Cerebellar nuclear complex (tissue), 1 donor: ENCODE data around the gene ACAP2.
"Not testable (repeated sequence)": the region's sequence is repeated elsewhere in the genome, so short reads cannot be mapped to it uniquely, and the experiment has no call there.

Experiments used
- DNase-seq, 2 experiments: peaks; one replicate each; lab custom pipeline; 2025; lab: John Stamatoyannopoulos, UW

The ACAP2 gene

DNA sequence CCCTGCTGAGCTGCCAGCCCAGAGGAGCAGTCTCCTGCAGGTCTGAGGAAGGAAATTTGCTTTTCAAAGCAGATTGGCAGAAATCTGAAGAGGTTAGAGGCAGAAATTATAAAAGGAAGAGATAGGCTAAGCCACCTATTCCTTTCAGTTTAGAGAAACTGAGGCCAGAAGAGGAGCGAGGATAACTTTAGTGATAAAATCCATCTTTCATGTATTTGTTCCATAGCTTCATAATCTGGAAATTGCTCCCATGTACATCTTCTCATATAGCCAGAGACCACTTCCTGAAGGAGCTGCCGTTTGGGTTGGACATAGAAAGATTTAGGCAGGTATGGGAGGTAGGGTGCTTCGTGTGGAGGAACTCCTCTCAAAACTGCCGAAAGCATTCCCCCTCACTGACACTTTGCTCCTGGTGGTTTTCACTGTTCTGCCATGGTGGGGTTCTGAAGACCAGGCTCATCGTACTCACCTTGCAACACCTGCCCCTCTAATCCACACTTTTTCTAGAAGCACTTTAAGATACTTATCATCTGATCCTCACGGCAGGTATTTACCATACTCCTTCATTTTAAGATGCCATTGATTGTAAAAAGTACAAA is 670 bp upstream of the ACAP2 start:
- no peak for DNase-seq

DNA sequence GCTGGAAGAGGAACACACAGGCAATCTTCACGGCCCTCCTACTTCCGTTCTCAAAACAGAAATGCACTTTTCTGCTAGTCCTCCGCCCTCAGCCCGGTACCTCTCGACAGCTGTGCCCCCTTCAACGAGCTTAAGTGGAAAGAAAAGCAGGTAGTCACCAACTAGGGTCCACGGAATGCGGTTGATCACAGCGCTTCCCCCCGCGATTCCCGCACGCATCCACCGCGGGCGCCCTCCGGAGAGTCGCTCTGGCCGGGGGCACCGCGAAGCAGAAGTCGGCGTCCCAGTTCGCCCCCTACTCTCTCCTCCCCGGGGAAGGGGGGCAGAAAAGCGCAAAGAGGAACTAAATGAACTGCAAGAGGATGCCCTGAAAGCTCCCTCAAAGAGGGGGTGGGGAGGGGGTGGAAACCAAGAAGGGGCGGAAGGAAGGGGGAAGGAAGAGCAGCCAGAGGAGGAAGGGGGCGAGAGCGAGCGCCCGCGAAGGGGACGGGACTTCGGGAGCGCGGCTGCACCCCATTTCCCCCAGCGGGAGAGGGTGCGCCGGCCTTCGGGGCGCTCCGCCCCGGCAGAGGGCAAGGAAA is 738 bp downstream of the ACAP2 start:
- no peak for DNase-seq

DNA sequence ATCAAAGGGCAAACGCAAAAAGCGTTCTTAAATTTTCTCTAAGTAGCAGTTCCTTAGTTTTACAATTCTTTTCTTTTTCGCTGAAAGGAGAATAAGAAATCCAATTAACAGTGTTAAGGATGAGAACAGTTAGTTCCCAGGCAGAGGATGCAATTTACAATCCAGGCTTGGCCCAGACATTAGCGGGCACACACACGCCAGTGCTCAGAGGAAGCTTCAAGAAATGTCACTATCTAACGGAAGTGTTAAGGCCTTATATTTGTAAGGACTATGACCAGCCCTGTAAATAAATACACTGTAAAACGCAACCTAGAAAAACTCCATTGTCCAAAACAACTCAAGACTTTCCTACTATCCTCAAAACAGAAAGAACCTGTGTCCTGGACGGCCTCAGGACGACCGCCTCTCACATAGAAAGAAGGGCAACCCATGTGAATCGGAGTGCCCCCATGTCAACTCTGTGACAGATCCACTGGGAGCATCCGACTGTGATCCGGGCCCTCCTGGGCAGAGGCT is 1.3 kb downstream of the ACAP2 start:
- DNase-seq = no peak

DNA sequence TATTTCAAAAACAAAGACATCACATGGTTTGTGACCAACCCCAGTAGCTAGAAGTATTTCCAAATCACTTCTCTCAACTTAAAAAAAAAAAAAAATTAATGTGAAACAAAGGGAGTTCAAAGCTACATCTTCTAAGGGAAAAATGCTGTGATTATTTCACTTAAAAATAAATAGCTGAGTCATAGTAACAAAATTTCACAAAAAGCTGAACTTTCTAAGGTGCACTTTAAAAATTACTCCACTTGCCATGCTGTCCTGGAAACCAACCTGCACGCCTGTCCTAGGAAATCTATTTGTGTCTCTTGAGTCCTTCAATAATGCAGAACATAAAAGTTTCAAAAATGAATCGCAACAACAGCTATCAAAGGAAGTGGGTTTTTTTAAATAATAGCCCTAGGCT is 1.8 kb downstream of the ACAP2 start:
- no peak for DNase-seq

DNA sequence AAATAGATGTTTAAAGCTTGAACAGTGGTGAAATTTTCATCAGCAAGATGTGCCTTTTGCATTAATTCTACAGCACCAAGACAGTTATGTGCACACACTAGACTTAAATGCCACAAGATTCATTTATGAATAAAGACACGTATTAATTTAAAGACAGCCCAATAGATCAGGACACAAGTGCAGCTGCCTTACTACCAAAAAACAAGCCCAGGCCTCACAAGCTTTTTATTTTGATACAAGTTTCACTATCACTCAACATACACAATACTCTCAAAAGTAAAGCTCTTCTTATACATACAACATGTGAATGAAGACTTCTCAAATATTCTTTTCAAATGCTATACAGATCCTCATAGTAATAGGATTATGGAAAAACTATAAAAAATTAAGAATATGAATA is 2.4 kb downstream of the ACAP2 start:
- DNase-seq = no peak

DNA sequence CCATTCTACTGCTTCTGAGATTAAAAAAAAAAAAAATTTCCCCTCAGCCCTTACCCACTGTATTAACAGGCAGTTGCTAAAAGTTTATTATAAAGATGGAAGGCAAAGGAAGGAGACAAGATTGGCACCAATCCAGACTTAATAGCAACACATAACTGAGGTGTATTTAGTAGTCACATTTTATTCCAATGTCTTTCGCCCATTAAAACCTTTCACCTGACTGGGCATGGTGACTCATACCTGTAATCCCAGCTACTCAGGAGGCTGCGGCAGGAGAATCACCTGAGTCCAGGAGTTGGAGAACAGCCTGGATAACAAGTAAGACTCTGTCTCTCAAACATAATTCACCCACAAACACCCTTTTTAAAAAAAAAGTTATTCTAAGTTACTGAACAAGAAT is 4.4 kb downstream of the ACAP2 start:
- DNase-seq = no peak

DNA sequence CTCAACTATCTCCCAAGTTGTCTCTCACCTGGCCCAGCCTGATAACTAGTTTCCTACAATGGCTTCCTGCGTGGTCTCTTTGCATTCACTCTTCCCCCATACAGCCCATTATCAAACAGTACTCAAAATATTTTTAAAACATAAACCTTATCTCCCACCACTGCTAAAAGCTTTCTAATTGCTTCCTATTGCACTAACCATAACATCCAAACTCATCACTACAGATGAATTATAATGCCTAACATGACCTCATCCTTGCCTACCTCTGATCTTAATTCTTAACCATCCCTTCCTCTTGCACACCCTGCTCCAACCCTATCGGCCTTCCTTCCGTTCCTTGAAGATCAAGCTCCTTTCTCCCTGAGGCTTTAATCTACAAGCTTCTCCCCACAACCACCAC is 17.0 kb downstream of the ACAP2 start:
- no peak for DNase-seq

DNA sequence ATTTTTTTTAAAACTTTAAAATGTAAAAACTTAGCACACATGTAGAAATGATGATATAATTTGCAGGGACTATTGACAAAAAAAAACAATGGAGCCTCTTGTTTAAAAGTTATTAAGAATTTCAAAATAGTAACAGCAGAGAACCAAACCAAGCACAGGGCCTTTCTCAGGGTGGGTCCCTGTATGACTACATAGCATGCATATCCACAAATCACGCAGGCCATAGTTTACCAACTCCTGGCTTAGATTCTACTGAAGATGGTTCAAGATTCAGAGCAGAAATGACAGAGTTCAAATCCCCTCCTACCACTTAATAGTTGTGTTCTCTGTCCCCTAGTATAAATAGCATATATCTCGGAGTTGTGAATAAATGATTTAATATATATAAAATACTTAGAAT is 19.0 kb downstream of the ACAP2 start:
- DNase-seq = no peak

DNA sequence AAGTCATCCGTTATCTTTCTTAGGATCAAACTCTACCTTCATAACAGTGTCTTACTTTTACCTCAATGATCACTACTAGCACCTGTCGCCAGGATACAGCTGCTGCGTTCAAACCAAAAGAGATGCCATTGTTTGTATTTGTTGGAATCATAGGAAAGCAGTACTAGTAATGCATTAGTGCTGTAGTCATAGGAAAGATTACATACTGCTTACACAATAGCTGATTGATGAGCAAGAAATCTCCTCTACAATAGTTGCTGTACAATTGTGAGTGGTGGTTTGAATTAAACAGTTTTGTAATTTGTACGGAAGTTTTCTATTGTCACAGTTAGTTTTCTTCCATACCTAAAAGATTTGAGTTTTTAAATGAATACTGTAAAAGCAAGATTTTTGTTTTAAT is 21.4 kb downstream of the ACAP2 start:
- no peak for DNase-seq

DNA sequence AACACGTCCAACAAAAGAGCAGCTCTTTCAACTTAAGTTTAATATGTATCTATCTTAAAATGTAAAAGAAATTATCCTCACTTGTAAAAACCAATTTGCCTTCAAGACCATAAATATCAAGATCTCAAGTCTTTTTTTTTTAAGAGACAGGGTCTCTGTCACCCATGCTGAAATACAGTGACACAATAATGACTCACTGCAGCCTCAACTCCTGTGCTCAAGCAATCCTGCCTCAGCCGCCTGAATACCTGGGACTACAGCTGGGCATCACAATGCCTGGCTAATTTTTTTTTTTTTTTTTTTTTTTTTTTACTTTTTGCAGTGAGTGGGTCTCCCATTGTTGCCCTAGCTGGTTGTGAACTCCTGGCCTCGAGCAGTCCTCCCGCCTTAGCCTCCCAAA is 26.0 kb downstream of the ACAP2 start:
- no peak for DNase-seq

DNA sequence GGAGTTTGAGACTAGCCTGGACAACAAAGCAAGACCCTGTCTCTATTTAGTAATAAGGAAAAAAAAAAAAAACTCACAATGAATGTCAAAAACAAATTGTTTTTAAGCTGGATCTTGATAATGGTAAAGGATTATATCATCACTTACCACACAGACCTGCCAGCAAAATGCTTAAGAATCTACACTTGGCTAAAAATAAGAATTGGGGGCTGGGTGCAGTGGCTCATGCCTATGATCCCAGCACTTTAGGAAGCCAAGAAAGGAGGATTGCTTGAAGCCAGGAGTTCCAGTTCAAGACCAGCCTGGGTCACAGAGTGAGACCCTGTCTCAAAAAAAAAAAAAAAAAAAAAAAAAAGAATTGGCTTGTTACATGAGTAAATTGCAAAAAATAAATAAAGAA is 31.0 kb downstream of the ACAP2 start:
- no peak for DNase-seq

DNA sequence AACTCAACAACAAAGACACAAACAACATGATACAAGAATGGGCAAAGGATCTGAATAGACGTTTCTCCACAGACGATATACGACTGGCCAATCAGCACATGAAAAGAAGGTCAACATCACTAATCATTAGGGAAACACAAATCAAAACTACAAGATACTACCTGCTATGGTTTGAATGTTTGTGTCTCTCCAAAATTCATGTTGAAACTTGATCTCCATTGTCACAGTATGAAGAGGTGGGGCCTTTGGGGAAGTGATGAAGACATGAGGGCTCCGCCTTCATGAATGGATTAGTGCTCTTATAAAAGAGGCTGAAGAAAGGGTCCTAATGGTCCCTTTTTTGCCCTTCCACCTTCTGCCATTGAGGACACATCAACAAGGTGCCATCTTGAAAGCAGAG is 32.3 kb downstream of the ACAP2 start:
- DNase-seq = no peak

DNA sequence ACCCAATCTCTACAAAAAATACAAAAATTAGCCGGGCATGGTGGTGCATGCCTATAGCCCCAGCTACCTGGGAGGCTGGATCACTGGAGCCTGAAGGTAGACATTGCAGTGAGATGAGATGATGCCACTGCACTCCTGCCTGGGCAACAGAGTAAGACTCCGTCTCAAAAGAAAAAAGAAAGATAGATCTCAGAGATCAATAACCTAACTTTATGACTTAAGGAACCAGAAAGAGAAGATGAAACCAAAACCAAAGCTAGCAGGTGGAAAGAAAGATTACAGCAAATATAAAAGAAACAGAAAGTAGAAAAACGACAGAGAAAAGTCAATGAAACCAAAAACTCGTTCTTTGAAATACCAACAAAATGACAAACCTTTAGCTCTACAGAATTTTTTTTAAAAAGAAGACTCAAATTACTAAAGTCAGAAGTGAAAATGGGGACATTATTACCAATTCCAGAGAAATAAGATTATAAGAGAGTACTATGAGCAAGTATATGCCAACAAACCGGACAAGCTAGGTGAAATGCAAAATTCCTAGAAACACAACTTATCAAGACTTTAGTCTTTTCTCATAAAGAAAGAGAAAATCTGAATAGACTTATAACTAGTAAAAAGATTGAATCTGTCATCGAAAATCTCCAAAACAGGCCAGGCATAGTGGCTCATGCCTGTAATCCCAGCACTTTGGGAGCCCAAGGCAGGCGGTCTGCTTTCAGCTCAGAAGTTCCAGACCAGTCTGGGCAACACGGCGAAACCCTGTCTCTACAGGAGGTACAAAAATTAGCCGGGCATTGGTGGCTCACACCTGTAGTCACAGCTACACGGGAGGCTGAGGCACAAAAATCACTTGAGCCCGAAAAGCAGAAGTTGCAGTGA is 35.0 kb downstream of the ACAP2 start:
- DNase-seq = no peak

DNA sequence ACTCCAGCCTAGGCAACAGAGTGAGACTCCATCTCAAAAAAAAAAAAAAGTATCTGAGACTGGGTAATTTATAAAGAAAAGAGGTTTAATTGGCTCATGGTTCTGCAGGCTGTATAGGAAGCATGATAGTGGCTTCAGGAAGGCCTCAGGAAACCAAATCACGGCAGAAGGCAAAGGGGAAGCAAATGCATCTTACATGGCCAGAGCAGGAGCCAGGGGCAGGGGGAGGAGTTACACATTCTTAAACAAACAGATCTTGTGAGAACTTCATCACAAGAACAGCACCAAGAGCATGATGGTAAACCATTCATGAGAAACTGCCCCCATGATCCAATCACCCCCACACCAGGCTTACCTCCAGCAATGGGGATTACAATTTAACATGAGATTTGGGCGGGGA is 37.2 kb downstream of the ACAP2 start:
- DNase-seq = no peak

DNA sequence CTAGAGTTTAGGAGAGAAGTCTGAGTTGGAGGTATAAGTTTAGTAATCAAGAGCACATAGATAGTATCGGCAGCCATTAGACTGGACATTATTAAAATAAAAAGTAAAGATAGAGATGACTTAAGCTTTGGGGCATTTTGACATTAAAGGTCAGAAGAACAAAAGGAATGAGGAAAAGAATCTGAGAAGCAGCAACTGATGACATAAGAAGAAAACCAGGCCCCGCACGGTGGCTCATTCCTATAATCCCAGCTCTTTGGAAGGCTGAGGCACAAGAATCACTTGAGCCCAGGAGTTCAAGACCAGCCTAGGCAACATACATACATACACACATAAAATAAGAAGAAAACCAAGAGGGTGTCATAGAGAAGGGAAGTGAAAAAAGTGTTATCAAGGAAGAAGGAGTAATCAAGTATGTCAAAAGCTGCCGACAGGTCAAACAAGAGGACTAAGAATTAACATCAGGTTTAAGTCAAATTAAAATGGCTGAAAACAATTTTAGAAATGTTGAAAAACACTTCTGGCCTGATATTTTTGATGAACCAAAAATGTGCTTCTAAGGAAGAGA is 38.9 kb downstream of the ACAP2 start:
- DNase-seq = no peak

DNA sequence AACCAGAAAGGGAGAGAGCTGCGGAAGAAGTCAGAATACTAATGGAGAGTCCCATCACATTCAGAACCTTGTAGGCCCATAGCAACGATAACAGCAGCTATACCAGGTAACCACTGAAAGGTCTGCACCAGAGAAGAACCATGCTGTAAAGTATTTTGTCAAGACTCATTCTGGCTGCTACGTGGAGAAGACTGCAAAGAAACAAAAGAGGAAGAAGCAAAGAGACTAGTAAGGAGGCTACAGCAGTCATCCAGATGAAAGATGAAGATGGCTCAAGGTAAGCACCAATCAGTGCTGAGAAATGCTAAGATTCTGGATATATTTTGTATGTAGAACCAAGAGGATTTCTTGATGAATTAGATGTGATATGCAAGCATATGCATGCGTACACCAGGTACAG is 39.6 kb downstream of the ACAP2 start:
- DNase-seq = no peak

DNA sequence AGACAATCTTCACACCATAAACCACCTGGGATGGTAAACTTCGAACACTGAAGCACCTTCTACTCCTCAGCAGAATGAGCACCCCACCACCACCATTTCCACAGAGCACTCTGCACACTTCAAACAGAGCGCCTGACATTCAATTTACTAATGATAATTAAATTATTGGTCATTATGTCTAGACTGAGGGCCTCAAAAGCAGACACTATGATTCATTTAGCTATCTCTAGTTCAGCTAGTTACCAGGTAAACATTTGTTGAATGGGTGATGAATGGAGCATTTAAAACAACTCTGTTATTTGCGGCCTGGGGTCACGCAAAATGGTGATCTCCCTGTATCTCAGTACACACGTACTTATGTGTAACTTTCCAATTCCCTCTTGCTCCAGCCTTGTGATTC is 40.9 kb downstream of the ACAP2 start:
- DNase-seq = no peak

DNA sequence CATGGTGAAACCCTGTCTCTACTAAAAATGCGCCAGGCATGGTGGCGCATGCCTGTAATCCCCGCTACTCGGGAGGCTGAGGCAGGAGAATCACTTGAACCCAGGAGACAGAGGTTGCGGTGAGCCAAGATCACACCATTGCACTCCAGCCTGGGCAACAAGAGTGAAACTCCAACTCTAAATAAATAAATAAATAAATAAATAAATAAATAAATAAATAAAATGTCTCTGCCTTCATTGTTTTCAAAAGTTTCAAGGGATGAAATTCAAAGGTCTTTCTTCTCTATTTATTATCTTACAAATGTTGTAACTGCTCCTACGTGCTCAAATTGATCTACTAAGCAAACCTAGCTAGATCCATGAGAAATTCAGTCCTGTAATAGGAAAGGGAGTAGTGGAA is 44.4 kb downstream of the ACAP2 start:
- DNase-seq = not testable (repeated sequence)

DNA sequence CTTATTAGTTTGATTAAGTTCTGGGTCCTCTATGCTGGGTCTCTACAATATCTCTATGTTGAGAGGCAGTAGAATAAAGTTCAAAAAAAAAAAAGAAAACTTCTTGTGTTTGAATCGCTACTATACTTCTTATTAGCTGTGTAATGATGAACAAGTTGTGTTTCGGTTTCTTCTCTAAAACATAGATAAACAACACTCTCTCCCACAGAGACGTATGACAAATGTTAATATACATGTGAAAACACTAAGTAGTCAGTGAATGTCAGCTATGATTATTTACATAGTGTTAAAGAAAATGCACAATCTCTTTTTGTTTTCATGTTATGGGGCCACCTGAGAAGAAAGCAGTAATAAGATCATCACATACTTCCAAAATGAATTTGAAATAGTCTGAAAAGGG is 45.3 kb downstream of the ACAP2 start:
- no peak for DNase-seq

DNA sequence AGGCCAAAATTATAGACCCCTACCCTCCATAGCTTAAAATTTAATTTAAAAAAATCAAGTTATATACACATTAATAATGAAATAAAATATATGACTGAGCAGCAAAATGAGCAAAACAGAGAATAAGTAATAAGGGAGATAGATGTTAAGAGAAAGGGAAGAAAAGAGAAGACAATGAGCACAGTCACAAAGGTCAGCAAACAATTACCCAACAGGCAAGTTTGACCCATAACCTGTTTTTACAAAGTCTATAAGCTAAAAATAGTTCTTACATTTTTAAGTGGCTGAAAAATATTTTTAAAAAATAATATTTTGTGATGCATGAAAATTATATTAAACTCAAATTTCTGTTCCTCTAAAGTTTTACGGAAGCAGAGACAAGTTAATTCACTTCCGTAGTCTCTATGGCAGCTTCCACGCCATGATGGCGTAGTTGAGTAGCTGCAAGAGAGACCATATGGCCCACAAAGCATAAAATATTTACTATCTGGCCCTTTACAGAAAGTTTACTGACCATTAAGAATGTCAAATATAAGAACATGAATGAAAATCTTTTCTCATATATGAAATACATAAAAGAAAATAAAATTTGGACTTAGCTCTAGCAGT is 47.5 kb downstream of the ACAP2 start:
- DNase-seq = no peak

DNA sequence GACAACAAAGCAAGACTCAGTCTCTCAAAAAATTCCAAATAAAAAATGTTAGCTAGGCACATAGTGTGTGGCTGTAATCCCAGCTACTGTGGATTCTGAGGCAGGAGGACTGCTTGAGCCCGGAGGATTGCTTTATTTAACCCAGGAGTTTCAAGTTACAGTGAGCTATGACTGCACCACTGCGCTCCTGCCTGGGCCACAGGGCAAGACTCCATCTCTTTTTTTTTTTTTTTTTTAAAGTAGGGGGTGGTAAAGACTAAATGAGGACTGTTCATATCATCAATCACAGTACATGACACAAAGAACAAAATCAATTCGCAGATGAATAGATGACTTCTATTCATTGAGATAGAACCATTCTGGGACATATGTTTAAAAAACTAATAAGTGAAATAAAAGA is 48.1 kb downstream of the ACAP2 start:
- no peak for DNase-seq

DNA sequence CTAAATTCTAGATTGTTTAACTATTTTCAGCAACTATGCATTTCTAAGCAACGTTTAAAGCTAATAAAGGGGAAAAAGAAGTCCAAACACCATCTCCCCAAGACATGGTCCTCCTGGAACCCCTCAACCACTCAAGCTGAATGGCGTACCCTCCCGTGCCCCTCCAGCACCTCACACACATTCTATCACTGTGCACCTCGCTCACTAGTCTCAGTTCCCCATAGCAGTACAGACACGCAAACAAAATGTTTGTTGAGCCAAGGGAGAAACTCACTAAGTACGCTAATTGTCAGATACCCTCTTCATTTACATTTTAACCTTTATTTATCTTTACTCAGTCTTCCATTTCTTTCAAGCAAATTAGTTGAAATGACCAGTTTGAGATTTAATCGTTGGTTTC is 48.8 kb downstream of the ACAP2 start:
- DNase-seq = no peak

DNA sequence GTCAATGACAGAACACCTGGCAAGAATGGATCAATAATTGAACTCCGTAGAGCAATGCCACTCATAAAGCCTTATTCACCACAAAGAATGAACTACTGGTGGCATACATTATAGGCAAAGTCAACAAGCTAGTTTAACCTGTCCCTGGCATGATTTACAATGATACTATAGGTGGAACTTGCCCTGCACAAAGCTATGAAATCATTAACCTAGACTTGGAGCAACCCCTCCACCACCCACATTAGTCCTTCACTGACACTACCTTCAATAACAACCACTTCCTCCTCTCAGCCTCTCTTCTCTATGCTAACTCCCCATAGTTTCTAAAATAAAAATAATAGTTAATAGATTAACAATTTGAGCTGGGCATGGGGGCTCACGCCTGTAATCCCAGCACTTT is 54.4 kb downstream of the ACAP2 start:
- DNase-seq = no peak
